Daoy (cell line): ENCODE results near the gene ABHD4. TPM values are rescaled to one million over a fixed set of nuclear protein-coding genes. Genes with fewer than 3 reads are reported as not detected.
"Not testable (repeated sequence)": the region's sequence is repeated elsewhere in the genome, so short reads cannot be mapped to it uniquely, and the experiment has no call there.

Experiments
- DNase-seq: peaks from one replicate; pipeline ENCODE4 v3.0.0-alpha.2; 2015; ENCODE audit warnings: low read depth
- total RNA-seq: library from RNA; depleted of rRNA; stranded (reverse); fragments of >200 nt; shearing (Covaris generic); gene quantifications from 2 replicates; pipeline ENCODE4 v1.2.3, GENCODE V29; 2014; rRNA removed

The ABHD4 gene, protein sequence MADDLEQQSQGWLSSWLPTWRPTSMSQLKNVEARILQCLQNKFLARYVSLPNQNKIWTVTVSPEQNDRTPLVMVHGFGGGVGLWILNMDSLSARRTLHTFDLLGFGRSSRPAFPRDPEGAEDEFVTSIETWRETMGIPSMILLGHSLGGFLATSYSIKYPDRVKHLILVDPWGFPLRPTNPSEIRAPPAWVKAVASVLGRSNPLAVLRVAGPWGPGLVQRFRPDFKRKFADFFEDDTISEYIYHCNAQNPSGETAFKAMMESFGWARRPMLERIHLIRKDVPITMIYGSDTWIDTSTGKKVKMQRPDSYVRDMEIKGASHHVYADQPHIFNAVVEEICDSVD
- total RNA-seq = 11.7 and 12.8 TPM in 2 replicates

DNA sequence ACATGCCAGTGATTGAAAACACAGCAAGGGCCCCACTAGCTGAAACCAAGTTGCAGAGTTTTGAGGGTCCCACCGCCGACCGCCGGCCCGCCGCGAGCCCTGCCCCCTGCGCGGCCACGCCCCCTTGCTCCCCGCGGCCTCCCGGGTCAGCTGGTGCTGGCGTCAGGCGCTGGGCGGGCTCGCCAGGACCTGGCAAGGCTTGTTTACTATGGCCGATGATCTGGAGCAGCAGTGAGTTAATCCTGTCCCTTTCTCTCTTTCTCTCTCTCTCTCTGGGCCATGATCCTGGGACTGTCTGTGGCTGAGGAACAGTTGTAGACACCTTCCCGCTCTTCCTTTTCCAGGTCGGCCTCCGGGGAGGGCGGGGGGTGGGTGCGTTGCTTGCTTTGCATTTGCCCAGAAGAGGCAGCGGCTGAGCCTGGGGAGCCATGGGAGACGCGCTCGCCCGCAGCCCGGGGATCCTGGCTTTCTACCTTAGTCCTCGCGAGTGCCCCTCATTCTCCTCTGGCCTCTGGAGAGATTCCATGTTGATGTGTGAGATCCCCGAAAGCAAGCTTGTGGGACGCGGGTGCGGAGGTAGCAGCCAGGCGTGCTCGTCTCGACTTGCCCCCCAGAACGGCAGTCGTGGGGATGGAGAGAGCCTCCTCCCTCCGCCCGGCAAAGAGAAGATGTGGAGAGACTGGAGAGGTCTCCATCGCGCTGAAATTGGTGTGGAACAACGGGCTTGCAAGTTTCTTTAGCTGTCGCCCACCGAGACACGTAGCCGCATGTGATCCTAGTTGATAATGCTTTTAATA, at the start of gene ABHD4:
TSS of gene ABHD4 (plus strand) at position 202 of the 797 bp plus-strand sequence. CDS start at position 209, 7 bp downstream.
- DNase-seq = peak; percentile 84

DNA sequence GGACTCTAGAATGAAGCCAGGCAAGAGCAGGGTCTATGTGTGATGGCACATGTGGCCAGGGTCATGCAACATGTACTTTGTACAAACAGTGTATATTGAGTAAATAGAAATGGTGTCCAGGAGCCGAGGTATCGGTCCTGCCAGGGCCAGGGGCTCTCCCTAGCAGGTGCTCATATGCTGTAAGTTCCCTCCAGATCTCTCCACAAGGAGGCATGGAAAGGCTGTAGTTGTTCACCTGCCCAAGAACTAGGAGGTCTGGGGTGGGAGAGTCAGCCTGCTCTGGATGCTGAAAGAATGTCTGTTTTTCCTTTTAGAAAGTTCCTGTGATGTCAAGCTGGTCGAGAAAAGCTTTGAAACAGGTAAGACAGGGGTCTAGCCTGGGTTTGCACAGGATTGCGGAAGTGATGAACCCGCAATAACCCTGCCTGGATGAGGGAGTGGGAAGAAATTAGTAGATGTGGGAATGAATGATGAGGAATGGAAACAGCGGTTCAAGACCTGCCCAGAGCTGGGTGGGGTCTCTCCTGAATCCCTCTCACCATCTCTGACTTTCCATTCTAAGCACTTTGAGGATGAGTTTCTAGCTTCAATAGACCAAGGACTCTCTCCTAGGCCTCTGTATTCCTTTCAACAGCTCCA, 48.7 kb upstream of the ABHD4 start:
- DNase-seq = no peak

DNA sequence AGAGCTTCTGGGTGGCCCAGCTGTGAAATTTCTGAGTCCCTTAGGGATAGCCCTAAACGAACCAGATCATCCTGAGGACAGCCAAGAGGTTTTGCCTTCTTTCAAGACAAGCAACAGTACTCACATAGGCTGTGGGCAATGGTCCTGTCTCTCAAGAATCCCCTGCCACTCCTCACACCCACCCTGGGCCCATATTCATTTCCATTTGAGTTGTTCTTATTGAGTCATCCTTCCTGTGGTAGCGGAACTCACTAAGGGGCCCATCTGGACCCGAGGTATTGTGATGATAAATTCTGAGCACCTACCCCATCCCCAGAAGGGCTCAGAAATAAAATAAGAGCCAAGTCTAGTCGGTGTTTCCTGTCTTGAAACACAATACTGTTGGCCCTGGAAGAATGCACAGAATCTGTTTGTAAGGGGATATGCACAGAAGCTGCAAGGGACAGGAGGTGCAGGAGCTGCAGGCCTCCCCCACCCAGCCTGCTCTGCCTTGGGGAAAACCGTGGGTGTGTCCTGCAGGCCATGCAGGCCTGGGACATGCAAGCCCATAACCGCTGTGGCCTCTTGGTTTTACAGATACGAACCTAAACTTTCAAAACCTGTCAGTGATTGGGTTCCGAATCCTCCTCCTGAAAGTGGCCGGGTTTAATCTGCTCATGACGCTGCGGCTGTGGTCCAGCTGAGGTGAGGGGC, 48.0 kb upstream of the ABHD4 start:
- peak; percentile 83 for DNase-seq

DNA sequence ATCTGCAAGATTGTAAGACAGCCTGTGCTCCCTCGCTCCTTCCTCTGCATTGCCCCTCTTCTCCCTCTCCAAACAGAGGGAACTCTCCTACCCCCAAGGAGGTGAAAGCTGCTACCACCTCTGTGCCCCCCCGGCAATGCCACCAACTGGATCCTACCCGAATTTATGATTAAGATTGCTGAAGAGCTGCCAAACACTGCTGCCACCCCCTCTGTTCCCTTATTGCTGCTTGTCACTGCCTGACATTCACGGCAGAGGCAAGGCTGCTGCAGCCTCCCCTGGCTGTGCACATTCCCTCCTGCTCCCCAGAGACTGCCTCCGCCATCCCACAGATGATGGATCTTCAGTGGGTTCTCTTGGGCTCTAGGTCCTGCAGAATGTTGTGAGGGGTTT, 46.5 kb upstream of the ABHD4 start:
- no peak for DNase-seq

DNA sequence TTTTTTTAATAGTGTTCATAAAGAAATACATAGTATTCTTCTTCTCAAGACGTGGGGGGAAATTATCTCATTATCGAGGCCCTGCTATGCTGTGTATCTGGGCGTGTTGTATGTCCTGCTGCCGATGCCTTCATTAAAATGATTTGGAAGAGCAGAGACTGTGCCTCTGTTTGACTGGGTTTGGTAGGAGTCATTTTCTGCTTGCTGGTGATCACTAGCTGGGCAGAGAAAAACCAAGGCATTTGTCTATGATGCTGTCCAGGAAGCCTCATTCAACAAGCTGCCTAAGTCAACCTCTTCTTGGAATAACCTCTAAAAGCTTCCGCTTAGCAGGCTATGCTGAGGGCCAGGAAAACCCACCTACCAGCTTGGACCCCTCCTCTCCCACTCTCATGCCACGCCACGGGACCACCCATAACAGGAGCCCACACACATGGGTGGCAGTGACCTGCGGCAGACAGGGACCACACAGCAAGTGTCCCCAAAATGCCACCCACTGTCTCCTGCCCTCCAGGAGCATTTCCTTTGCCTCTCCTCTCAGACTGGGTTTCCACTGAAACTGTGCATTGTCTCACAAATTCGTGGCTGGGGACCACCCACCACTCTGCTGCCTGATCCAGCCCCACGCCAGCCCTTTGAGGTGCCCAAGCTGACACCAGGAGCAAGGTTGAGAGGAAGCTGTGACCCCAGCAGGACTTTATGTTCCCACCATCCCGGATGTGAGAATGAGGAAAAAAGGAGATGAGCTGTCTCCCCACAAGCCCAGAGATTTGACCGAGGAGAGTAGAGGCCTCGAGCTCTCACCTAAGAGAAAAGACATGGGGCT, 45.9 kb upstream of the ABHD4 start:
- DNase-seq = no peak

DNA sequence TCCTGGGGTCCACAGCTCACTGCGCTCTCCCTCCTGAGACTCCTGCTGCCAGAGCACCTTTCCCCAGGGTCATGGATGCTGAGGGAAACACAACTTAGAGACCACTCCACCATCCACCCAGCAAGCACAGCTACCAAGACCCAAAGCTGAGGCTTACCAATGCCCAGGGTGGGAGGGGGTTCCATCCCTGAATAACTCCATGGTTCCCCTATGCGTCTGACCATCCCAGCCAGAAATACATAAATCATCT, 45.3 kb upstream of the ABHD4 start:
- DNase-seq = no peak

DNA sequence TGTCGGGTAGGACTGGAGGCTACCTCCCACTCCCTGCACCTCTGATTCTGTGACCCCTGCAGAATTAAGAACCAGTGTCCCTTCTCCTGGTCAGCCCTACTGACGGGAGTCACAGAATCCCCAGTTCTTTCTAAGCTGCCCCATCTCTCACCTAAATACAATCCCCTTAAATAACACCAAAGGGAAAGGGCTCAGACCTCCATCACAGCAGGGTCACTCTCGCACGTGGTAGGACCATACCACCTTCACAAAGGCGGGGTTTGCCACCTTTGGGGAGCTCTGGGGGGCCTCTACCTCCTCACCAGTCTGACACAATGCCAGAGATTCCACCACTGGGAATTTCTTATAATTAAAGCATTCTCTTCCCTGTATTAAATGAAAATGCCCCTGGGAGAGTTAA, 44.7 kb upstream of the ABHD4 start:
- DNase-seq = no peak

DNA sequence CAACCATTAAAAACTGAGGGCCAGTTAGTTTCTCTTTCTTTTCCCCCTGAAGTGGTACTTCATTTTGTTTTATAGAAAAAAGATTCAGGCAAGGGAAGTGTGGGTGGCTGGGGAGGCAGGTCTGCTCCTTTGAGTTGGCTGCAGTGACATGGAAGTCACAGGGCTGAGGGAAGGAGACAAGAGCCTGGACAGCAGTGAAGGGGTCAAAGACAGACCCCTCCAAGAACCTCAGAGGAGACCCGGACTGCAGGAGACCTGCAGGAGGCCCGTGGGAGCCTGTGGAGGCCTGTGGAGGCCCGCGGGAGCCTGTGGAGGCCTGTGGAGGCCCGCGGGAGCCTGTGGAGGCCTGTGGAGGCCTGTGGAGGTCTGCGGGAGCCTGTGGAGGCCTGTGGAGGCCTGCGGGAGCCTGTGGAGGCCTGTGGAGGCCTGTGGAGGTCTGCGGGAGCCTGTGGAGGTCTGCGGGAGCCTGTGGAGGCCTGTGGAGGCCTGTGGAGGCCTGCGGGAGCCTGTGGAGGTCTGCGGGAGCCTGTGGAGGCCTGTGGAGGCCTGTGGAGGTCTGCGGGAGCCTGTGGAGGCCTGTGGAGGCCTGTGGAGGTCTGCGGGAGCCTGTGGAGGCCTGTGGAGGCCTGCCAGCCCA, 44.1 kb upstream of the ABHD4 start:
- not testable (repeated sequence) for DNase-seq

DNA sequence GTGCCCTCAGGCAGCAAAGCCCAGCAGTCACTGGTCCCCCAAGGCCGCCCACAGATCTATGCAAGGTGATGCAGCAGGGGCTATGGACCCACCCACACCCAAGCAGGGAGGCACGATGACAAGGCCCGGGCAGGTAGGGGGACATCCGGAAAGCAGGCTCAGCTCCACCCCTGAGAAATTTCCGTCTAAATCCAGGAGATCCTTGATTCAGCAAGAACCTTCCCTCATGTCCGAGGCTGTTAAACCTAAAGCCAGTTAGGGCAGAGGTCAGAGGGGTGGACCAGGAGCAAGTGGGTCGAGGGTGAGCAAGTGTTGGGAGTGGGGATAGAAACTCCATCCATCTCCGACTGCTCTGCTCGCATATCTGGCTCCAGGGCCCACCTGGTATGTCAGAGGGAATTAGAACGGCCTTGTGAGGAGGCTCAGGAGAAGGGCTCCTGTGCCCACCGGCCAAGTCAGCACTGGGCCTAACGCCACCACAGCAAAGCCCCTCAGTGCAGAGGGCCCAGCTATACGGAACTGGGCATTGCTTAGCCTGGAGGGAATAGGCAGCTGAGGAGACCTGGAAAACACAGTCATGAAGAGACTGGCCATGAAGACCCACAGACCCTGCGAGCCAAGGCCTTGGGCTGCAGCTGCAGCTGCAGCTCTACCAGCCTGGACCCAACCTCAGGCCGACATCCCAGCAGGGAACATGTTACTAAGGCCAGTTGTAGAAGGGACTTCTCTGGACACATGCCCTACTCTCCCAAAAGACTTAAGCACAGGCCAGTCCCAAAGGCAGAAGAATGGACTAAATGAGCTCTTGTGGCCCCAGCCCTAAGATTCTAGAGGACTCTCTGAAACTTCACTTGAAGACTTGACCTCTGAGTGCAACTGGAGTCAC, 43.4 kb upstream of the ABHD4 start:
- DNase-seq = no peak

DNA sequence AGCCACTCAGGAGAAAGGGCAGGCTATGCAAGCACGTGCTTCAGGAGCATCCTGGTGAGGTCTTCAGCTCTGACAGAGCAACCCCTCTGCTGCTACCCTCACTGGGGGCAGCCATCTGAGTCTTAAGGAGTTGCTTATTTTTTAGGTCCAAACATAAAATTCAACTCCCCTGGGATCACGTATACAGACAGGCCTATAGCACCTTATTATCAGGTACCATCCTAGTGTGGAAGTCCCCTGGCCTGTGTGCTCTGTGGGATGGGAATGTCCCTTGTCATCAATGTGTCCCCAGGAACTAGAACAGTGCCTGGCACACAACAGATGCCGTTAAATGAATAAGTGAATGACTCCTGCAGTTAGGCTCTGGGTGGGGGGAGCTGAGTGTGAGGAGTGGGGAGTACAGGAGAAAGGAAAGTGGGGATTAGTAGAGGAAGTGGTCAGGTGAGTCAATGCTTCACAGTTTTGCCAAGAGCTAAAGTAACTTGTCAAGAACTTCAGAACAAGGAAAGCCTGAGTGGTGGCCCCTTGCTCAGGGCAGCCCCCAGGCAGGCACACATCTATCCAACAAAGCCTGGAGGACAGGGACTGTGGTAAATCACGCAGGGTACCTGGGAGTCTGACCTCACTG, 42.6 kb upstream of the ABHD4 start:
- DNase-seq = peak; percentile 86

DNA sequence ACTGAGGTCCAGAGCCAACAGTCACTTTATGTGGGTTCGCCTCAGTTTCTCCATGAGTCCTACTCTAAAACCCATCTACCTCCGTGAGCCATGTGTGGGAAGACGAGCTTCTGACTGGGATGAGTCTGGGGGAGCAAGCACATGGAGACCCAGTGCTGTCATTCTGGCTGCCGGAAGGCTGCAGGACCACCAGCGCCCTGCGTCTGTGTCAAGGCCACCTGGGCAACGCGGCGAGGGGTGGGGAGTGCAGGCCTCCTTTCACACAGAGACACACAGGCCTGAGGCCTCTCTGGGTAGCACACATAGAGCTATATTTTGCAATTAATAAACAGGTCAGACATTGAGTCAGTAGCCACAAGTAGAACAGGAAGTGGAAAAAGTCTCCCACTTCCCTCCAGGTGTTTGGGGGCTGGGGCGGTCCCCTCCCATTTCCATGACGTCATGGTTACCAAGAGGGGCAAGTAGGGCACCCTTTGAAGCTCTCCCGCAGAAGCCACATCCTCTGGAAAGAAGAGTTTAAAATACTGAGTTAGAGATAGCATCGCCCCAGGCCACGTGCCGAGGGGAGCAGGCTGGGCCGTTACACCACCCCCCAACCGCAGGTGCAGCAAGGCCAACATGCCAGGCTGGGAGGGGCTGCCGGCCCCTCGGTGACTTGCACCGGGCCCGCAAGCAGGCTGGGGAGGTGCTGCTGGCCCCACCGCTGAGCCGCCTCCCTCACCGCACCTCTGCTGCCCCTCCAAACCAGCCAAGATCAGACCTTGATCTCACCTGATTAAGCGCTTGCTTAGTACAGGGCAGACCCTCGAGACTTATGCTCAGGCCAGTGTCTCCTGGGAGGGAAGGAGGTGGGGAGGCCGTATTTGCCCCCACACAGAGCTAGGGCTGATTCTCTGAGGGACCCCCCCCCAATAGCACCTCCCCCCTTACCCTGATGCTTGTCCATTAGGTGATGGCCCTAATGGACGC, 41.8 kb upstream of the ABHD4 start:
- DNase-seq = peak; percentile 97

DNA sequence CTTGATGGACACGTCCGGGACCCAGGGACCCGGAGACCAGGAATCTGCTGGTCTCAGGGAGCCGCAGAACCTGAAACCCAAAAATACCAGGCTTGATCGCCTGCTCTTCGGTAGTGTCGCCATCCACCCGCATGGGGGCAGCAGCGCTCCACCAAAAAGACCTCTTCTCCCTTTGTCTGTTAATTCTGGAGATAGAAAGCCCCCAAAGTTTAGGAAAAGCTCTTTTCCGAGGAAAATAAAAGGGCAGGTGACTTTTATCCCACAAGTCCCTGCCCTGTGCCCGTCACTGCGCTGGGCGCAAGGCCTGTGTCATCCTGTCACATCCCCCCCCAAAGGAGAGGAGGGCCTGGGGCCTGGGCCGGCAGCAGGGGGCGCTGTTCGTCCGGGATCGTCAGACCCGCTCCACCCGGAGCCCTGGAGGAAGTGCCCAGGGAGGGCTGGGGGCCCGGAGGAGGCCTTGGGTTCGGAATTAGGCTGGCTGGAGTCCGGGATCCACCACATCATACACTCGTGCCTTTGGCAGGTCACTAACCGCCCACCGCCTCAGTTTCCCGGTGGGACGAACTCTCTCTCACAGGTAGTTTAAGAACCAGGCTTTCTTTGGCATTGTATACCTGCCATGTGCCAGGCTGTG, 41.0 kb upstream of the ABHD4 start:
- peak; percentile 87 for DNase-seq

DNA sequence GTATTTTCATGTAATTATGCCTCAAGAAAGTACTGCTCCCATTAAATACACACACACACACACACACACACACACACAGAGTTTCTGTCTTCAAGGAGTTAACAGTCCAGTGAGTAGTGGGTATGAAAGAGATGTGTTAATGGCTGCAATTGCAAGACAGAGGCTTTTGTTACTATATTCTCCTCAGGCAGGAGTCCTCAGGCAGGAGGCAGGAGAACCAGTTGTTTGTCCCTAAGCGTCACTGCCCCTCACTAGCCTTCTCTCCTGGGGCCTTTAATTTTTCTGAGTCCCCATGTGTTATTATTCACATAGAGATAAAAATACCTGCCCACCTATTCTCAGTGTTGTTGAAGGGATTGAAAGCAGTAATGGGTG, 40.3 kb upstream of the ABHD4 start:
- no peak for DNase-seq

DNA sequence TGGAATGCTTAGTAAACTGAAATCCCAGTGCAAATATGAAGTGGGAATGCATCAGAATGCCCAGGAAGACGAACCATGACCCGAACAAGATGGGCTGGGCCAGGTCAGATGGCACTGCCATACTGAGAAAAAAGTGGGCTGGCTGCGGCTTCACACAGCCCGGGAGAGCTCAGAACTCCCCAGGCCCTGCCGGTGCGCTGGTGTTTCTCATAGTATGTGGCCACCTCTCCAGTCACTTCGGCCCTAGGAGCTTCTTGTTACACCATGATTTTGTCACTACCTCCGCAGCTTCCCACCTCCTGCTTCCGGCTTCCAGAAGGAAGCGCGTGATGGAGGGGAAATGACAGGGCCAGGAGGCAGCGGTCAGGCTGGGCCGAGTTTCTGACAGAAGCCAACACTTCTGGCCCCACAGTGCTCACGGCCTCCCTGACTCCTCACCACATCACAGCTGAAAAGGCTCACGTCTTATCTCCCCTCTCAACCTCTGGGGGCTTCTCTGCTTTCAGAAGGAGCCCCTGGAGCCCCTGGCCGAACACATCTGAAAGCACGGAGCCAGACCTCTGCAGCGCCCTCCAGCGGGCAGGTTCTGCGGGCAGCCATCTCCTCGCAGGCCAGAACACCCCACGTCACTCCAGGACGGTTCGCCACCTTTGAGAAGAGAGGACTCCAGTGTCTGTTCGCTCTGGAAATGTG, 39.7 kb upstream of the ABHD4 start:
- no peak for DNase-seq

DNA sequence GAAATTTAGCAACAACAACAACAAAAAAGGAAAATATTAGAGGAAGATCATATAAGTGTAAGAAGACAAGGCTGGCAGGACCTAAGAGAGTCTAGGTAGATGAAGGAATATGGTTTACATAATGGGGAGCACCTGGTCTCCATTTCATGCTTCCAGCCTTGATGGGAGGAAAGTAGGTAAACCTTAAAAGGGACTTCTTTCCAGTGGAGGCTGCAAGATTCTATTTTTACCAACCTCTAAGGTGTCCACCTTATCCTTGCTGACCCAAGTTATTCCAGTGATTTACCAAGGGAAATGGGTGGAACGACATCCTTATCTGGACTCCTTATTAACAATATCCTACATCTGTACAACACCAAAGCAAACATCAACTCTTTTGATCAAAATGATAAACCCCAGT, 39.1 kb upstream of the ABHD4 start:
- DNase-seq = no peak

DNA sequence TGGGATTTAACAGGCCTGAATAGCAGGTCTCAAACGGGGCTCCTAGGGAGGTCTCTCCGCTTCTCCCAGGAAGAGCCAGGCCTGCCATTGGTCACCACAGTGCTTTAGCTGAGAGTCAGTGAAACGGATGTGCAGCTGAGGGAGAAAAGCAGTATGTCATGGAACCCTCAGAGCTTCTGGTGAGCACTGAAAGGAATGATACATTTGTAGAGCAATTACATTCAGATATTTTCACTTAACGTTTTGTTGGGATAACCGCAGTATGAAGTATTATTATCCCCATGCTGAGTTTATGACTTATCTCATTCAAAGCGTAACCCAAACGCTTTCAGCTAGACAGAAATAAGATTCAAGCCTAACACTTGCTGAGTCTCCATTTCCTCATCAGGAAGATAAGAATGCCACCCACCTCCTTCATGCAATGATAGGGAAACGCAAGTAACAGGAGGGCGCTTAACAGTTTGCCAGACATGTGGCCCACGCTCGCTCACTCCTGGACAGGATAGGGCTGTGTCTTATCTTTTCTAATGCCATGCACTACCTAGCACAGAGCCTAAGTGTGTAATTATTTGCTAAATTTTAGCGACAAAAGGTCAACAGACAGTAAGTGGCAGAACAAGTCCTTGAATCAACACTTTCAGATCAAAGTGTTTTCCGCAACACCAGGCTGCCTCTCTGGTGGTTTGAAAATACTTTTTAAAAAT, 37.3 kb upstream of the ABHD4 start:
- no peak for DNase-seq

DNA sequence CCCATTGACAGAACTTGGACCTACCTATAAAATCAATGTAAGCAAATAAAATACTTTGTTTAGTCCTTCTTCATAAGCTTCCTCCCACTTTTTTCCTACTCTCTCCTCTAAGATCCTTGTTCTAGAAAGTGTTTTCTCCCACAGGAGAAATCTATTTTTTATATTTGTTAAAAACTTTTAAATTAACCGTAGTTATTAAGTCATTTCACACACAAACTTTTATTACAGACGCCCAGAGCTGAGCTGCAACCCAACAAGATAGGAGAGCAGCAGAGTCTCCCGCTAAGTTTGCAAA, 36.8 kb upstream of the ABHD4 start:
- no peak for DNase-seq
